ENCODE measurements around the gene ERMARD.
A peak's percentile ranks its signal among the peaks of the same experiment; 100 is the strongest.

ERMARD gene
- total RNA-seq, result 25.3 to 31.4 (median 27.0) reads per million in 3 donors

- Histone ChIP-seq H3K4me1 (ENCODE audit: control insufficient read depth, insufficient read depth, low read length, poor library complexity, severe bottlenecking) (peaks cover 8% of the 10 kb centered on the region), H3K27me3 (replicated peaks; ENCODE audit: control insufficient read depth, insufficient read depth, low read length, poor library complexity, severe bottlenecking) (no peaks in the 10 kb centered on the region), H3K9me3 (ENCODE audit: control insufficient read depth, low read length) (no peaks in the 10 kb centered on the region), H3K27ac (ENCODE audit: insufficient read depth, low read length, poor library complexity, severe bottlenecking) (peak within 1 kb of the TSS; percentile 81), H3K36me3 (ENCODE audit: control insufficient read depth, insufficient read depth, low read length) (no peaks in the 10 kb centered on the region), H3K4me3 (ENCODE audit: insufficient read depth, low read depth, low read length, poor library complexity, severe bottlenecking) (peak within 1 kb of the TSS; percentile 71)
- peak; percentile 86 to 90 (median 89) for DNase-seq
Measured at GRCh38 chr6:169751242-169752073, at the start of gene ERMARD, which contains the start of gene DYNLT2. Gene ERMARD, plus strand, starts transcription at chr6:169751622. Its CDS starts 36 bp downstream, at chr6:169751658. Gene DYNLT2, minus strand, starts transcription at chr6:169751572. Its CDS starts 114 bp downstream, at chr6:169751458.

GRCh38 chr6:169701954-169702839 lies 49.2 kb upstream of the ERMARD start, which contains the start of the genes C6orf120 and WDR27:
Gene C6orf120, plus strand, starts transcription at chr6:169702126. Its CDS starts 334 bp downstream, at chr6:169702460.
Gene WDR27, minus strand, starts transcription at chr6:169702029. Its CDS starts 13,024 bp downstream, at chr6:169689005.
- Histone ChIP-seq H3K4me3 (ENCODE audit: insufficient read depth, low read depth, low read length, poor library complexity, severe bottlenecking) (peak within 1 kb of the TSS; percentile 86), H3K9me3 (ENCODE audit: control insufficient read depth, low read length) (no peaks in the 10 kb centered on the region), H3K27ac (ENCODE audit: insufficient read depth, low read length, poor library complexity, severe bottlenecking) (peak within 1 kb of the TSS; percentile 94), H3K27me3 (replicated peaks; ENCODE audit: control insufficient read depth, insufficient read depth, low read length, poor library complexity, severe bottlenecking) (no peaks in the 10 kb centered on the region), H3K4me1 (ENCODE audit: control insufficient read depth, insufficient read depth, low read length, poor library complexity, severe bottlenecking) (peaks cover 33% of the 10 kb centered on the region), H3K36me3 (ENCODE audit: control insufficient read depth, insufficient read depth, low read length) (peaks cover 9% of the 10 kb centered on the region)
- DNase-seq, result peak; percentile 94 to 95 (median 94)

- H3K27me3 ChIP-seq (replicated peaks; ENCODE audit: control insufficient read depth, insufficient read depth, low read length, poor library complexity, severe bottlenecking), result no peaks in the 10 kb centered on the region
- H3K4me3 ChIP-seq (ENCODE audit: insufficient read depth, low read depth, low read length, poor library complexity, severe bottlenecking), result peak overlapping the region; percentile 86
- H3K4me1 ChIP-seq (ENCODE audit: control insufficient read depth, insufficient read depth, low read length, poor library complexity, severe bottlenecking), result peaks cover 33% of the 10 kb centered on the region
- DNase-seq, result no peak
- peaks cover 12% of the 10 kb centered on the region for H3K36me3 ChIP-seq (ENCODE audit: control insufficient read depth, insufficient read depth, low read length)
- H3K9me3 ChIP-seq (ENCODE audit: control insufficient read depth, low read length), result no peaks in the 10 kb centered on the region
- H3K27ac ChIP-seq (ENCODE audit: insufficient read depth, low read length, poor library complexity, severe bottlenecking), result peak overlapping the region; percentile 94
Measured at GRCh38 chr6:169702840-169703246, 48.6 kb upstream of the ERMARD start.

GRCh38 chr6:169707772-169708171 lies 43.6 kb upstream of the ERMARD start:
- no peak for DNase-seq
- Histone ChIP-seq H3K4me1 (ENCODE audit: control insufficient read depth, insufficient read depth, low read length, poor library complexity, severe bottlenecking) (peaks cover 22% of the 10 kb centered on the region), H3K4me3 (ENCODE audit: insufficient read depth, low read depth, low read length, poor library complexity, severe bottlenecking) (no peak overlapping the region)

GRCh38 chr6:169709293-169709692 lies 42.1 kb upstream of the ERMARD start:
- DNase-seq, result no peak
- no peak overlapping the region for H3K27ac ChIP-seq (ENCODE audit: insufficient read depth, low read length, poor library complexity, severe bottlenecking)
- no peaks in the 10 kb centered on the region for H3K27me3 ChIP-seq (replicated peaks; ENCODE audit: control insufficient read depth, insufficient read depth, low read length, poor library complexity, severe bottlenecking)
- peaks cover 8% of the 10 kb centered on the region for H3K4me1 ChIP-seq (ENCODE audit: control insufficient read depth, insufficient read depth, low read length, poor library complexity, severe bottlenecking)
- H3K4me3 ChIP-seq (ENCODE audit: insufficient read depth, low read depth, low read length, poor library complexity, severe bottlenecking), result no peak overlapping the region
- H3K36me3 ChIP-seq (ENCODE audit: control insufficient read depth, insufficient read depth, low read length), result peaks cover 31% of the 10 kb centered on the region
- no peaks in the 10 kb centered on the region for H3K9me3 ChIP-seq (ENCODE audit: control insufficient read depth, low read length)

More at GRCh38 chr6:169707772-169708171, 43.6 kb upstream of the ERMARD start:
- Histone ChIP-seq H3K9me3 (ENCODE audit: control insufficient read depth, low read length) (no peaks in the 10 kb centered on the region), H3K36me3 (ENCODE audit: control insufficient read depth, insufficient read depth, low read length) (peaks cover 25% of the 10 kb centered on the region), H3K27ac (ENCODE audit: insufficient read depth, low read length, poor library complexity, severe bottlenecking) (no peak overlapping the region), H3K27me3 (replicated peaks; ENCODE audit: control insufficient read depth, insufficient read depth, low read length, poor library complexity, severe bottlenecking) (no peaks in the 10 kb centered on the region)

GRCh38 chr6:169710009-169710408 lies 41.4 kb upstream of the ERMARD start:
- H3K27ac ChIP-seq (ENCODE audit: insufficient read depth, low read length, poor library complexity, severe bottlenecking), result no peak overlapping the region
- H3K4me3 ChIP-seq (ENCODE audit: insufficient read depth, low read depth, low read length, poor library complexity, severe bottlenecking), result no peak overlapping the region
- no peak for DNase-seq
- H3K9me3 ChIP-seq (ENCODE audit: control insufficient read depth, low read length), result no peaks in the 10 kb centered on the region
- peaks cover 5% of the 10 kb centered on the region for H3K4me1 ChIP-seq (ENCODE audit: control insufficient read depth, insufficient read depth, low read length, poor library complexity, severe bottlenecking)
- H3K27me3 ChIP-seq (replicated peaks; ENCODE audit: control insufficient read depth, insufficient read depth, low read length, poor library complexity, severe bottlenecking), result no peaks in the 10 kb centered on the region
- H3K36me3 ChIP-seq (ENCODE audit: control insufficient read depth, insufficient read depth, low read length), result peaks cover 36% of the 10 kb centered on the region

- DNase-seq, result no peak
- Histone ChIP-seq H3K4me1 (ENCODE audit: control insufficient read depth, insufficient read depth, low read length, poor library complexity, severe bottlenecking) (no peaks in the 10 kb centered on the region), H3K27me3 (replicated peaks; ENCODE audit: control insufficient read depth, insufficient read depth, low read length, poor library complexity, severe bottlenecking) (no peaks in the 10 kb centered on the region), H3K36me3 (ENCODE audit: control insufficient read depth, insufficient read depth, low read length) (peaks cover 37% of the 10 kb centered on the region), H3K9me3 (ENCODE audit: control insufficient read depth, low read length) (no peaks in the 10 kb centered on the region), H3K27ac (ENCODE audit: insufficient read depth, low read length, poor library complexity, severe bottlenecking) (no peak overlapping the region), H3K4me3 (ENCODE audit: insufficient read depth, low read depth, low read length, poor library complexity, severe bottlenecking) (no peak overlapping the region)
Measured at GRCh38 chr6:169714178-169714577, 37.2 kb upstream of the ERMARD start.

GRCh38 chr6:169714595-169714994 lies 36.8 kb upstream of the ERMARD start:
- H3K27ac ChIP-seq (ENCODE audit: insufficient read depth, low read length, poor library complexity, severe bottlenecking), result no peak overlapping the region
- H3K4me1 ChIP-seq (ENCODE audit: control insufficient read depth, insufficient read depth, low read length, poor library complexity, severe bottlenecking), result no peaks in the 10 kb centered on the region
- peaks cover 37% of the 10 kb centered on the region for H3K36me3 ChIP-seq (ENCODE audit: control insufficient read depth, insufficient read depth, low read length)
- no peaks in the 10 kb centered on the region for H3K27me3 ChIP-seq (replicated peaks; ENCODE audit: control insufficient read depth, insufficient read depth, low read length, poor library complexity, severe bottlenecking)
- DNase-seq, result no peak
- H3K9me3 ChIP-seq (ENCODE audit: control insufficient read depth, low read length), result no peaks in the 10 kb centered on the region
- H3K4me3 ChIP-seq (ENCODE audit: insufficient read depth, low read depth, low read length, poor library complexity, severe bottlenecking), result no peak overlapping the region

- peak overlapping the region; percentile 29 for H3K27ac ChIP-seq (ENCODE audit: insufficient read depth, low read length, poor library complexity, severe bottlenecking)
- DNase-seq, result no peak
- H3K4me1 ChIP-seq (ENCODE audit: control insufficient read depth, insufficient read depth, low read length, poor library complexity, severe bottlenecking), result peaks cover 11% of the 10 kb centered on the region
- peaks cover 21% of the 10 kb centered on the region for H3K36me3 ChIP-seq (ENCODE audit: control insufficient read depth, insufficient read depth, low read length)
- no peaks in the 10 kb centered on the region for H3K27me3 ChIP-seq (replicated peaks; ENCODE audit: control insufficient read depth, insufficient read depth, low read length, poor library complexity, severe bottlenecking)
- H3K9me3 ChIP-seq (ENCODE audit: control insufficient read depth, low read length), result no peaks in the 10 kb centered on the region
- no peak overlapping the region for H3K4me3 ChIP-seq (ENCODE audit: insufficient read depth, low read depth, low read length, poor library complexity, severe bottlenecking)
Measured at GRCh38 chr6:169719117-169719516, 32.3 kb upstream of the ERMARD start.
